SK-N-SH (cell line): ENCODE results near the gene KCNJ18.
"Not testable (repeated sequence)": the region's sequence is repeated elsewhere in the genome, so short reads cannot be mapped to it uniquely, and the experiment has no call there.

Experiments
- EZH2phosphoT487 ChIP-seq: fragments of 200-600 bp; sonication (generic); IDR thresholded peaks from 2 replicates; pipeline ENCODE4 v1.6.1; 2017; ENCODE audit warnings: low read depth, mixed run types, mild to moderate bottlenecking, antibody characterized with exemption, moderate library complexity, borderline replicate concordance
- JUND ChIP-seq: IDR thresholded peaks from 2 replicates; pipeline ENCODE4 v1.4.0; 2012
- RCOR1 ChIP-seq: fragments of 150-350 bp; IDR thresholded peaks from 2 replicates; pipeline ENCODE4 v1.6.1; 2017; ENCODE audit warnings: antibody characterized with exemption, low read length
- TCF12 ChIP-seq: IDR thresholded peaks from 2 replicates; pipeline ENCODE4 v1.4.0; 2012
- TF ChIP-seq, protein P1 (sequence below): IDR thresholded peaks from 2 replicates; pipeline ENCODE4 v1.6.1; 2012; ENCODE audit warnings: mild to moderate bottlenecking, low read depth, low read length, moderate library complexity
- TF ChIP-seq, protein P2 (sequence below): fragments of 200-600 bp; sonication (generic); IDR thresholded peaks from 2 replicates; pipeline ENCODE4 v1.6.1; 2017; ENCODE audit warnings: antibody characterized with exemption, mild to moderate bottlenecking, moderate library complexity
- TF ChIP-seq, protein P3 (sequence below): IDR thresholded peaks from 2 replicates; pipeline ENCODE4 v1.4.0; 2012; ENCODE audit warnings: low read depth
- TF ChIP-seq, protein P4 (sequence below): IDR thresholded peaks from 2 replicates; pipeline ENCODE4; 2012

DNA sequence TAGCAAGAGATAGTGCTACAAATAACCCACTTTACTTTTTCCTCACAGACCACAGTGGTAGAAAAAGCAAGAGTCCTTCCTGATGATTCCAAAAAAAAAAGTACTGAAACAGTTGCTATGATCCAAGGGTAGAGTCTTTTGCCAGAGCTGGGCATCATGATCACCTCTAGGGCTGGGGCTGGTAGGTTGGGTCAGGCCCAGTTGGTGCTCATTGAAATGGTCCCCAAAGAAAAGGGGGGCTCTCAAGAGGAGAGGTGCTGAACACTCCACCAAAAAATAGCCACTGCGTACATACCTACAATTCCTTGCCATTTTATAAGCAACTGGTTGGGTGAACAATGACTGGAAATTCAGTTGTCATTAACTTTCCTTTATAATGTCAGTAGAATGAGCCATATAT, 30.9 kb upstream of the KCNJ18 start:
- TF ChIP-seq, protein P1, sequence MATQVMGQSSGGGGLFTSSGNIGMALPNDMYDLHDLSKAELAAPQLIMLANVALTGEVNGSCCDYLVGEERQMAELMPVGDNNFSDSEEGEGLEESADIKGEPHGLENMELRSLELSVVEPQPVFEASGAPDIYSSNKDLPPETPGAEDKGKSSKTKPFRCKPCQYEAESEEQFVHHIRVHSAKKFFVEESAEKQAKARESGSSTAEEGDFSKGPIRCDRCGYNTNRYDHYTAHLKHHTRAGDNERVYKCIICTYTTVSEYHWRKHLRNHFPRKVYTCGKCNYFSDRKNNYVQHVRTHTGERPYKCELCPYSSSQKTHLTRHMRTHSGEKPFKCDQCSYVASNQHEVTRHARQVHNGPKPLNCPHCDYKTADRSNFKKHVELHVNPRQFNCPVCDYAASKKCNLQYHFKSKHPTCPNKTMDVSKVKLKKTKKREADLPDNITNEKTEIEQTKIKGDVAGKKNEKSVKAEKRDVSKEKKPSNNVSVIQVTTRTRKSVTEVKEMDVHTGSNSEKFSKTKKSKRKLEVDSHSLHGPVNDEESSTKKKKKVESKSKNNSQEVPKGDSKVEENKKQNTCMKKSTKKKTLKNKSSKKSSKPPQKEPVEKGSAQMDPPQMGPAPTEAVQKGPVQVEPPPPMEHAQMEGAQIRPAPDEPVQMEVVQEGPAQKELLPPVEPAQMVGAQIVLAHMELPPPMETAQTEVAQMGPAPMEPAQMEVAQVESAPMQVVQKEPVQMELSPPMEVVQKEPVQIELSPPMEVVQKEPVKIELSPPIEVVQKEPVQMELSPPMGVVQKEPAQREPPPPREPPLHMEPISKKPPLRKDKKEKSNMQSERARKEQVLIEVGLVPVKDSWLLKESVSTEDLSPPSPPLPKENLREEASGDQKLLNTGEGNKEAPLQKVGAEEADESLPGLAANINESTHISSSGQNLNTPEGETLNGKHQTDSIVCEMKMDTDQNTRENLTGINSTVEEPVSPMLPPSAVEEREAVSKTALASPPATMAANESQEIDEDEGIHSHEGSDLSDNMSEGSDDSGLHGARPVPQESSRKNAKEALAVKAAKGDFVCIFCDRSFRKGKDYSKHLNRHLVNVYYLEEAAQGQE, result not testable (repeated sequence)
- not testable (repeated sequence) for TF ChIP-seq TCF12, RCOR1, EZH2phosphoT487, JUND
- TF ChIP-seq, protein P2, sequence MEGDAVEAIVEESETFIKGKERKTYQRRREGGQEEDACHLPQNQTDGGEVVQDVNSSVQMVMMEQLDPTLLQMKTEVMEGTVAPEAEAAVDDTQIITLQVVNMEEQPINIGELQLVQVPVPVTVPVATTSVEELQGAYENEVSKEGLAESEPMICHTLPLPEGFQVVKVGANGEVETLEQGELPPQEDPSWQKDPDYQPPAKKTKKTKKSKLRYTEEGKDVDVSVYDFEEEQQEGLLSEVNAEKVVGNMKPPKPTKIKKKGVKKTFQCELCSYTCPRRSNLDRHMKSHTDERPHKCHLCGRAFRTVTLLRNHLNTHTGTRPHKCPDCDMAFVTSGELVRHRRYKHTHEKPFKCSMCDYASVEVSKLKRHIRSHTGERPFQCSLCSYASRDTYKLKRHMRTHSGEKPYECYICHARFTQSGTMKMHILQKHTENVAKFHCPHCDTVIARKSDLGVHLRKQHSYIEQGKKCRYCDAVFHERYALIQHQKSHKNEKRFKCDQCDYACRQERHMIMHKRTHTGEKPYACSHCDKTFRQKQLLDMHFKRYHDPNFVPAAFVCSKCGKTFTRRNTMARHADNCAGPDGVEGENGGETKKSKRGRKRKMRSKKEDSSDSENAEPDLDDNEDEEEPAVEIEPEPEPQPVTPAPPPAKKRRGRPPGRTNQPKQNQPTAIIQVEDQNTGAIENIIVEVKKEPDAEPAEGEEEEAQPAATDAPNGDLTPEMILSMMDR, result not testable (repeated sequence)
- TF ChIP-seq, protein P3, sequence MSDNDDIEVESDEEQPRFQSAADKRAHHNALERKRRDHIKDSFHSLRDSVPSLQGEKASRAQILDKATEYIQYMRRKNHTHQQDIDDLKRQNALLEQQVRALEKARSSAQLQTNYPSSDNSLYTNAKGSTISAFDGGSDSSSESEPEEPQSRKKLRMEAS, result not testable (repeated sequence)
- TF ChIP-seq, protein P4, sequence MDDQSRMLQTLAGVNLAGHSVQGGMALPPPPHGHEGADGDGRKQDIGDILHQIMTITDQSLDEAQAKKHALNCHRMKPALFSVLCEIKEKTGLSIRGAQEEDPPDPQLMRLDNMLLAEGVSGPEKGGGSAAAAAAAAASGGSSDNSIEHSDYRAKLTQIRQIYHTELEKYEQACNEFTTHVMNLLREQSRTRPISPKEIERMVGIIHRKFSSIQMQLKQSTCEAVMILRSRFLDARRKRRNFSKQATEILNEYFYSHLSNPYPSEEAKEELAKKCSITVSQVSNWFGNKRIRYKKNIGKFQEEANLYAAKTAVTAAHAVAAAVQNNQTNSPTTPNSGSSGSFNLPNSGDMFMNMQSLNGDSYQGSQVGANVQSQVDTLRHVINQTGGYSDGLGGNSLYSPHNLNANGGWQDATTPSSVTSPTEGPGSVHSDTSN, result not testable (repeated sequence)
